Upper lobe of left lung (tissue), 6 donors: ENCODE measurements around the gene PRKCE. TPM values are rescaled to one million over a fixed set of nuclear protein-coding genes. Genes with fewer than 3 reads are reported as not detected.
A peak's percentile ranks its signal among the peaks of the same experiment; 100 is the strongest.

Source experiments
- ATAC-seq, 2 donors: fragments of 200-7000 bp; cut with Tn5 transposase; one replicate each; pipeline ENCODE4 v1.9.1; 2022; ENCODE audit warnings: mild to moderate bottlenecking in 2 of 2, moderate library complexity in 2 of 2; ENCODE audit not compliant: low FRiP score in 2 of 2
- DNase-seq, 2 donors: peaks; one replicate each; pipeline ENCODE4 v3.0.0-alpha.2; 2019 to 2020
- H3K27ac ChIP-seq, 4 donors: fragments of 200-600 bp; sonication (generic); one replicate each; pipeline ENCODE4 v1.5.1; 2016 to 2019
- H3K27me3 ChIP-seq, 4 donors: fragments of 200-600 bp; sonication (generic); one replicate each; pipeline ENCODE4 v1.5.1; 2017 to 2019
- H3K36me3 ChIP-seq, 4 donors: fragments of 200-600 bp; sonication (generic); one replicate each; pipeline ENCODE4 v1.5.1; 2016 to 2019
- H3K4me1 ChIP-seq, 4 donors: fragments of 200-600 bp; sonication (generic); one replicate each; pipeline ENCODE4 v1.5.1; 2018 to 2019
- H3K4me3 ChIP-seq, 4 donors: fragments of 200-600 bp; sonication (generic); one replicate each; pipeline ENCODE4 v1.5.1; 2017 to 2019; ENCODE audit warnings: mild to moderate bottlenecking in 2 of 4, moderate library complexity in 1 of 4
- H3K9me3 ChIP-seq, 4 donors: fragments of 200-600 bp; sonication (generic); one replicate each; pipeline ENCODE4 v1.5.1; 2018 to 2019
- CTCF ChIP-seq, 6 experiments: fragments of 450-650 bp in 4 of 6; fragments of 200-600 bp in 2 of 6; sonication (generic) in 2 of 6; IDR thresholded peaks; one replicate each; pipeline ENCODE4 v1.5.1; 2016 to 2019; ENCODE audit warnings: antibody characterized with exemption in 6 of 6
- EP300 ChIP-seq, 4 donors: sonication (generic); formaldehyde crosslinking; IDR thresholded peaks; one replicate each; pipeline ENCODE4 v1.5.1; 2017; ENCODE audit warnings: antibody characterized with exemption in 4 of 4, control low read depth in 2 of 4
- POLR2A ChIP-seq, 4 donors: fragments of 450-650 bp; IDR thresholded peaks; one replicate each; pipeline ENCODE4 v1.5.1; 2016 to 2017; ENCODE audit warnings: antibody characterized with exemption in 4 of 4, mild to moderate bottlenecking in 2 of 4
- POLR2AphosphoS5 ChIP-seq, 2 donors: sonication (generic); formaldehyde crosslinking; IDR thresholded peaks; one replicate each; pipeline ENCODE4 v1.5.1; 2017; ENCODE audit warnings: antibody characterized with exemption in 2 of 2
- WGBS, 2 donors: methylation state at CpG; one replicate each; pipeline ENCODE4 v1.1.5; 2017 to 2018; 5-methylcytosine and 5-hydroxymethylcytosine counted together
- total RNA-seq, 6 donors: library from RNA; depleted of rRNA in 4 of 6; stranded (reverse); fragments of >200 nt in 4 of 6; gene quantifications; one replicate each; pipeline versions ENCODE4 v1.1.0 to v1.2.1, GENCODE V29; 2016 to 2021
- donor health status: DM: no; HTN: no; CAD: no; lungs with moderate emphysema.
- donor health status: DM: no; HTN: yes; CAD: no; lungs with severe emphysema.

The PRKCE gene
- total RNA-seq, 6 donors from 2014 or later = 54.9 to 124 (median 75.6) TPM

- ATAC-seq (no peak), DNase-seq (no peak)
- WGBS, 2 donors = 70 to 72% methylated on average over 6 of the region's 6 CpGs
- no peaks in the 10 kb centered on the region for H3K9me3 ChIP-seq
- H3K4me3 ChIP-seq = no peak overlapping the region
- TF ChIP-seq POLR2A (IDR thresholded peaks at IDR 0.05) (no peak), POLR2AphosphoS5 (IDR thresholded peaks at IDR 0.05) (no peak), EP300 (IDR thresholded peaks at IDR 0.05) (no peak), CTCF (IDR thresholded peaks at IDR 0.05) (no peak)
- peaks cover 30 to 55% (median 38%) of the 10 kb centered on the region in 4 donors for H3K4me1 ChIP-seq
- H3K36me3 ChIP-seq = no peaks in the 10 kb centered on the region
- peak overlapping the region in 3 of 4 donors; percentile 11 to 19 (median 15) for H3K27ac ChIP-seq
- H3K27me3 ChIP-seq = no peaks in the 10 kb centered on the region
Observed at GRCh38 chr2:45941531-45942236, 290.2 kb downstream of the PRKCE start.

GRCh38 chr2:45942237-45942738, 290.8 kb downstream of the PRKCE start:
- Histone ChIP-seq H3K9me3 (no peaks in the 10 kb centered on the region), H3K4me1 (peaks cover 29 to 53% (median 38%) of the 10 kb centered on the region in 4 donors), H3K27ac (peak overlapping the region in 3 of 4 donors; percentile 11 to 19 (median 15)), H3K27me3 (no peaks in the 10 kb centered on the region), H3K4me3 (no peak overlapping the region), H3K36me3 (no peaks in the 10 kb centered on the region)
- ATAC-seq (no peak), DNase-seq (no peak)
- TF ChIP-seq EP300 (IDR thresholded peaks at IDR 0.05) (no peak), POLR2AphosphoS5 (IDR thresholded peaks at IDR 0.05) (no peak), POLR2A (IDR thresholded peaks at IDR 0.05) (no peak), CTCF (IDR thresholded peaks at IDR 0.05) (no peak)
- WGBS, 2 donors = 63 to 67% methylated on average over 9 of the region's 9 CpGs

- ATAC-seq = no peak
- no peak overlapping the region for H3K4me3 ChIP-seq
- TF ChIP-seq CTCF (IDR thresholded peaks at IDR 0.05) = no peak
- no peak for TF ChIP-seq POLR2AphosphoS5 (IDR thresholded peaks at IDR 0.05)
- no peak for TF ChIP-seq EP300 (IDR thresholded peaks at IDR 0.05)
- no peak for TF ChIP-seq POLR2A (IDR thresholded peaks at IDR 0.05)
- no peak for DNase-seq
- peak overlapping the region in 2 of 4 donors; percentile 9 to 42 for H3K27ac ChIP-seq
- H3K9me3 ChIP-seq = no peaks in the 10 kb centered on the region
- no peaks in the 10 kb centered on the region for H3K27me3 ChIP-seq
- 75 to 79% methylated on average over 14 of the region's 14 CpGs for WGBS, 2 donors
- H3K36me3 ChIP-seq = no peaks in the 10 kb centered on the region
- H3K4me1 ChIP-seq = peaks cover 22 to 46% (median 31%) of the 10 kb centered on the region in 4 donors
Observed at GRCh38 chr2:45943219-45944044, 292.0 kb downstream of the PRKCE start.

GRCh38 chr2:45944074-45944473, 292.6 kb downstream of the PRKCE start:
- ATAC-seq = no peak

More at GRCh38 chr2:45944074-45944473, 292.6 kb downstream of the PRKCE start:
- H3K27ac ChIP-seq = peak overlapping the region in 1 of 4 donors; percentile 42
- DNase-seq = no peak
- H3K9me3 ChIP-seq = no peaks in the 10 kb centered on the region
- 61 to 65% methylated on average over 6 of the region's 6 CpGs for WGBS, 2 donors
- H3K27me3 ChIP-seq = no peaks in the 10 kb centered on the region
- peaks cover 15 to 41% (median 27%) of the 10 kb centered on the region in 4 donors for H3K4me1 ChIP-seq
- H3K4me3 ChIP-seq = no peak overlapping the region
- TF ChIP-seq CTCF (IDR thresholded peaks at IDR 0.05) = no peak
- no peak for TF ChIP-seq EP300 (IDR thresholded peaks at IDR 0.05)
- TF ChIP-seq POLR2AphosphoS5 (IDR thresholded peaks at IDR 0.05) = no peak
- TF ChIP-seq POLR2A (IDR thresholded peaks at IDR 0.05) = no peak
- H3K36me3 ChIP-seq = no peaks in the 10 kb centered on the region
